Daoy (cell line): Measurements from ENCODE around the gene ARHGAP15. TPM values are rescaled to one million over a fixed set of nuclear protein-coding genes. Genes with fewer than 3 reads are reported as not detected.

ENCODE experiments used
- DNase-seq: peaks from one replicate; pipeline ENCODE4 v3.0.0-alpha.2; 2015; ENCODE audit warnings: low read depth
- total RNA-seq: library from RNA; depleted of rRNA; stranded (reverse); fragments of >200 nt; shearing (Covaris generic); gene quantifications from 2 replicates; pipeline ENCODE4 v1.2.3, GENCODE V29; 2014

Gene ARHGAP15
- total RNA-seq, 1 experiment from 2014 or later: 1.4 TPM

GRCh38 chr2:143629340-143629739 is 500.1 kb downstream of the ARHGAP15 start:
- peak; percentile 14 for DNase-seq

GRCh38 chr2:143632751-143633374 is 503.6 kb downstream of the ARHGAP15 start:
- no peak for DNase-seq

- DNase-seq: no peak
Observed at GRCh38 chr2:143633419-143633818, 504.2 kb downstream of the ARHGAP15 start.

- no peak for DNase-seq
Observed at GRCh38 chr2:143635302-143635701, 506.1 kb downstream of the ARHGAP15 start.

DNA sequence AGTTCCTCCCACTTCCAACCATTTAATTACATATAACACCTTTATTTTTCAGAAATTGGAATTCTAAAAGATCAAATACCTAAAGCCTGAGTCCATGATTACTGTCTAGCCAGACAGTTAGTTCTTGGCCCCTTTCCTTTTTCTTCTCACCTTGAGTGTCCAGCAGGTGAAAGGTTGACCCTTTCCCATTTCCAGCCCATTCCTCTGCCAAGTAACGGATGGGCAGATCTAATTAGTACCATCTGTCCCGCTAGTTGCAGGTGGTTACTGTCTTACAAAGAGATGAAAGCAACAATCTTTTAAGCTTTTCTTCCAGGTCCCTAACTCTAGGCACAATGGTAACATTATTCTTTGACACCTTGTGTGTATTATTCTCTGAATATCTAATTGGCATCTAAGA is 506.7 kb downstream of the ARHGAP15 start:
- DNase-seq: no peak

DNA sequence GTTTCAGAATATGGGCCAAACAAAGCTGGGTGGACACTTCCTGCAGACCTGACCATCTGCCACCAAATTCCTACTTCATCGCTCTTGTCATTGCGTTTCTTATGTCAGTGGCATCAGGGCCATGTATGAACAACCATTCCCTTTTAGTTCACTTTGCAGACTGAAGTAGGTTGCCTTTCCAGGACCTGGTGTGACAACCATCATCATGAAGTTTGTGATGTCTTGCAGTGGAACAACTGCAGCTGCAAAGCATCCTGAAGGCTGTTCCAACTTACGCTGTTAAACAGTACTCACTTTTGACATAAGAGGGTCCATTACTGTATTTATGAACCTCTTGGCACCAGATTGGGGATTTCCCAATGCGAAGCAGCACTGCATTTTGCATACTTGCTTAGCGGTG is 511.6 kb downstream of the ARHGAP15 start:
- no peak for DNase-seq

DNA sequence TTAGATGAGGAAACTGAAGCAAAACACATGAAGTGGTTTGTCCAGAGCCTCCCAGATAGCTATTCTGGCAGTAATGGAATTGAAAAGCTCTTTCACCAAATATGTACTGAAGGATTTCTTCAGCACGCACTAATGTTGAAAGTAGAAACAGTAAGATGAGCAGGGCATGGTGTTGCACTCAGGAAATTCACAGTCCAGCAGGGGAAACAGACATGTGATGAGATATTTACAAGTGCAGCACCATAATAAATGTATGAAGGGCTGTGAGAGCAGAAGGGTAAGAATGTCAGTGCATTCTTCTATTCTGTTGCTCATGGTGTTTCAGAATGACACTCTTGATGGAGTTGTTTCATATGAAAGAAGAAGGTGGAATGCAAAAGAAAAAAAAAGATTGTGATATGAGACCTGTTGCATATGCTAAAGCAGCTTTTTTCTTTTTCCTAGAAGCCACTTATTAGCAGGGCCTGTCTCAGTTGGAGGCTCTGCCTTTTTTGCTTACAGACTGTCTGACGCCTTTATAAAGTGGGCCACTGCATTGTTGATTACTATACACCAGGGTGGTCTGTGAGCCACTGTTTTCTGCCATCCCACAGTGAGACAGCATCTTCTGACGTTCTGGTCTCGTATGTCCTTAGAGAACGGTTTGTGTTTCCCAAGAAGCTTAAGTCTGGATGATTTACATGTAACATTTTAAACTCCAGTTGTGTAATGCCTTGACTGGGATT is 516.9 kb downstream of the ARHGAP15 start:
- DNase-seq: no peak

GRCh38 chr2:143649226-143649740 is 520.1 kb downstream of the ARHGAP15 start:
- DNase-seq: no peak

GRCh38 chr2:143652692-143653091 is 523.5 kb downstream of the ARHGAP15 start:
- DNase-seq: no peak

DNA sequence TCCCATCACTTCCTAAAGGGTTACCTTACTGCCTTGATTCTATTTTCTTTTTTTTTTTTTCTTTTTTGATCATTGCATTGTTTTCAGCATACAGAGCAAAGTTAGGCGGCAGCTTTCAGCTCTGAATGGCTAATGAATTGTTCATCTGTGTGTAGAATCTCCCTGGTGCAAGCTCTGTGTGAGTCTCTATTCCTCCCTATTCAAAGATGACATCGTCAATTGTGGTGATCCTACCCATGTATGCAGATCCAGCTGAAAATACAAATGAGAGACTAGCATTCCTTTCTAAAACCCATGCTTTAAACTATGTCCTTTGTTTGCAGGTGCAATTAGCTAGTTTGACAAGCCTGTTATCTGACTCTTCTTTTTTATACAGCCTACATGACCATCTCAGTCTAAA is 539.0 kb downstream of the ARHGAP15 start:
- no peak for DNase-seq

GRCh38 chr2:143674051-143674450 is 544.8 kb downstream of the ARHGAP15 start:
- no peak for DNase-seq

DNA sequence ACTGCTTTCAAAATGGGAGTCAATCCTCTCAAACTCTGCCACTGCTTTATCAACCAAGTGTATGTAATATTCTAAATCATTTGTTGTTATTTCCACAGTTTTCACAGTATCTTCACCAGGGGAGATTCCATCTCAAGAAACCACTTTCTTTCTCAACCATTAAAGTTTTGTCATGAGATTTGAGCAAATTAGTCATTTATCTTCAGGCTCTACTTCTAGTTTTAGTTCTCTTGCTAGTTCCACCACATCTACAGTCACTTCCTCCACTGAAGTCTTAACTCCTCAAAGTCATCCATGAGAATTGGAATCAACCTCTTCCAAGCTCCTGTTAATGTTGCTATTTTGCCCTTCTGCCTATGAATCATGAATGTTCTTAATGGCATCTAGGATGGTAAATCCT is 545.8 kb downstream of the ARHGAP15 start:
- no peak for DNase-seq

- DNase-seq: no peak
Observed at GRCh38 chr2:143679617-143680016, 550.4 kb downstream of the ARHGAP15 start.

GRCh38 chr2:143680885-143681405 is 551.7 kb downstream of the ARHGAP15 start:
- DNase-seq: no peak

- DNase-seq: no peak
Observed at GRCh38 chr2:143682436-143683055, 553.3 kb downstream of the ARHGAP15 start.

- no peak for DNase-seq
Observed at GRCh38 chr2:143683977-143684376, 554.8 kb downstream of the ARHGAP15 start.

GRCh38 chr2:143684551-143685320 is 555.5 kb downstream of the ARHGAP15 start:
- DNase-seq: no peak

DNA sequence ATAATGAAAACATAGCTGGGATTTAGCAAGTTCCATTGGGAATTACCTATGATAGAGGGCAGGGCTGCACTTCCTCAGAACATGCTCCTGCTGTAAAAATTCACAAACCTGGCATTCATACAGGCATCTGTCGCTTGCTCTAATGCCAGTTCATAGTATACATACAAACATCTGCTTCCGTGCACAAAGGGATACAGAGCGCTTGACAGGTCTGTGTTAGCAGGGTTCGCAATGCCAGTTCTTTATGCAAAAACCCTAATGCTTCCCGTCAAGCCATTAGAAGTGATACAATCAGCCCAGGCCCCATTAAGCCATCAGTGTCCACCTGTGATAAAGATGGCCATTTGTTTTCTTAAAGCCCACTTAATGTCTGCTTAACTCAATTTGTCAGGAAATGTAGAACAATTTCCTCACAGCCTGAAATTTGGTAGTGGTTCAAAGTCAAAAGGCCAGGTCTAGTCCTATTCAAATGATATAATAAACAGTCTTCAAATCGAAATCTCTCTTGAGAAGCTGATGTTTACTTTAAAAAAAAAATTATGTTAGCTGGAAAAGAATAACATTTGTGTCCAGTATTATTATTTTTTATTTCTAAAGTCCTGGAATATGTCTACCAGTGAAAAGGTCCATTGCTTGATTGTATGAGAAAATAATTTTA is 556.3 kb downstream of the ARHGAP15 start:
- no peak for DNase-seq

- DNase-seq: peak; percentile 5
Observed at GRCh38 chr2:143686585-143687164, 557.5 kb downstream of the ARHGAP15 start.

GRCh38 chr2:143688248-143688647 is 559.0 kb downstream of the ARHGAP15 start:
- DNase-seq: no peak

DNA sequence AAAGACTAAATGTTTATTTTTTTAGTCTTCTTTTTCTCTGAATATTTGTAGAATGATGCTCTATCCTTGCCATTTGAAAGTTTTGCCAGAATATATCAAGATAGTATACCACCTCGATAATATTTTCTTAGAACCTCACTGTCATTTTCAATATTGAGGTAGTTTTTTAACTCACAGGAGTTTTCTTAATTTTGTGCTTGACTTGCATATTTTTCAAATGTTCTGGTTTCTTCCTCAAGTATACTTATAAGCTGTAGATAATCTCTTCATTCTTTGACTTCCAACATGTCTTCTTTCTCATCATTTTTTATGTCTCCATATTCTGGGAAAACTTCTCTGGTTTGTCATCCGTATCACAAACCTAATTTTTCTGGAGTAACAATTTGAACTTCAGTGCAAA is 559.6 kb downstream of the ARHGAP15 start:
- no peak for DNase-seq
